Naive thymus-derived CD4-positive, alpha-beta T cell (primary cell): Measurements from ENCODE around the gene CDK17. TPM values are rescaled to one million over a fixed set of nuclear protein-coding genes. Genes with fewer than 3 reads are reported as not detected.
A peak's percentile ranks its signal among the peaks of the same experiment; 100 is the strongest.

Source experiments
- ATAC-seq: fragments of 150-1000 bp; cut with Tn5 transposase; 2 replicates; pipeline ENCODE4 v1.10.0; 2021; ENCODE audit warnings: mild to moderate bottlenecking, moderate library complexity
- CTCF ChIA-PET: fragments of 350-600 bp; sonication (Branson Sonifier 250); formaldehyde crosslinking; loops from one replicate; lab custom pipeline; 2021; ENCODE audit warnings: antibody characterized with exemption; lab: Charles Lee
- POLR2A ChIA-PET: fragments of 350-600 bp; sonication (Branson Sonifier 250); formaldehyde crosslinking; loops from one replicate; lab custom pipeline; 2021; ENCODE audit warnings: antibody characterized with exemption, inconsistent platforms; lab: Charles Lee
- DNase-seq, 9 donors: peaks; one replicate each; pipeline versions ENCODE4 v3.0.0 to v3.0.0-alpha.2; 2020 to 2022; ENCODE audit warnings: mixed read lengths in 1 of 9
- H3K27ac ChIP-seq: one replicate; pipeline ENCODE4 v1.7.0; 2013; ENCODE audit warnings: mild to moderate bottlenecking, low read depth, low read length, moderate library complexity
- H3K27me3 ChIP-seq, 2 donors: one replicate each; pipeline ENCODE4 v1.7.0; 2013; ENCODE audit warnings: low read length in 2 of 2, mild to moderate bottlenecking in 2 of 2, moderate library complexity in 2 of 2; ENCODE audit not compliant: control insufficient read depth in 2 of 2, insufficient read depth in 2 of 2
- H3K36me3 ChIP-seq, 3 experiments: 1 replicate in 2 of 3; 2 replicates in 1 of 3; pipeline ENCODE4 v1.7.0; 2013; ENCODE audit warnings: low read length in 3 of 3, mild to moderate bottlenecking in 3 of 3, moderate library complexity in 1 of 3; ENCODE audit not compliant: insufficient read depth in 3 of 3, control insufficient read depth in 2 of 3
- H3K4me1 ChIP-seq, 2 donors: one replicate each; pipeline ENCODE4 v1.7.0; 2013; ENCODE audit warnings: low read length in 2 of 2, mild to moderate bottlenecking in 2 of 2, moderate library complexity in 1 of 2; ENCODE audit not compliant: control insufficient read depth in 2 of 2, insufficient read depth in 2 of 2
- H3K4me3 ChIP-seq: 2 replicates; pipeline ENCODE4 v1.7.0; 2013; ENCODE audit warnings: mild to moderate bottlenecking, low read length
- H3K9me3 ChIP-seq, 3 experiments: 1 replicate in 2 of 3; 2 replicates in 1 of 3; pipeline ENCODE4 v1.7.0; 2013; ENCODE audit warnings: low read length in 3 of 3; ENCODE audit not compliant: control insufficient read depth in 2 of 3
- H3K27ac Mint-ChIP-seq, 9 donors: one replicate each; pipeline ENCODE4 v1.8.0; 2020 to 2022; ENCODE audit warnings: mixed read lengths in 9 of 9, mild to moderate bottlenecking in 8 of 9, moderate library complexity in 5 of 9, inconsistent platforms in 2 of 9
- H3K27me3 Mint-ChIP-seq, 5 donors: one replicate each; pipeline ENCODE4 v1.8.0; 2021 to 2022; ENCODE audit warnings: mixed read lengths in 5 of 5, mild to moderate bottlenecking in 1 of 5
- H3K36me3 Mint-ChIP-seq, 5 donors: one replicate each; pipeline ENCODE4 v1.8.0; 2020 to 2022; ENCODE audit warnings: mixed read lengths in 5 of 5, mild to moderate bottlenecking in 3 of 5, inconsistent platforms in 1 of 5
- H3K4me1 Mint-ChIP-seq, 7 donors: one replicate each; pipeline ENCODE4 v1.8.0; 2020 to 2022; ENCODE audit warnings: mixed read lengths in 7 of 7, mild to moderate bottlenecking in 3 of 7, inconsistent platforms in 1 of 7
- H3K4me3 Mint-ChIP-seq, 10 donors: one replicate each; pipeline ENCODE4 v1.8.0; 2020 to 2022; ENCODE audit warnings: mild to moderate bottlenecking in 10 of 10, mixed read lengths in 10 of 10, moderate library complexity in 6 of 10, inconsistent platforms in 2 of 10
- H3K9me3 Mint-ChIP-seq, 11 donors: one replicate each; pipeline ENCODE4 v1.8.0; 2020 to 2022; ENCODE audit warnings: mixed read lengths in 11 of 11, mild to moderate bottlenecking in 4 of 11, inconsistent platforms in 1 of 11, moderate library complexity in 1 of 11
- intact Hi-C, 2 donors: fragments of 100-400 bp; cut with micrococcal nuclease; formaldehyde crosslinking; loops; one replicate each; pipeline ENCODE4 v1.15.1; 2023
- polyA plus RNA-seq, 2 donors: library from polyadenylated mRNA; unstranded; fragments of 300-500 nt; fragmentation: Illumina TruSeq; gene quantifications; one replicate each; pipeline ENCODE4 v1.2.3, GENCODE V29; 2021
- total RNA-seq, 6 experiments: library from RNA in 5 of 6; stranded (reverse) in 5 of 6; gene quantifications; 1 replicate in 5 of 6; 2 replicates in 1 of 6; pipeline ENCODE4 v1.2.3 and lab custom pipeline; 2021 to 2026

The CDK17 gene
- total and polyA plus RNA-seq, 7 experiments from 2014 or later, result 30.0 to 112 (median 67.0) TPM

DNA sequence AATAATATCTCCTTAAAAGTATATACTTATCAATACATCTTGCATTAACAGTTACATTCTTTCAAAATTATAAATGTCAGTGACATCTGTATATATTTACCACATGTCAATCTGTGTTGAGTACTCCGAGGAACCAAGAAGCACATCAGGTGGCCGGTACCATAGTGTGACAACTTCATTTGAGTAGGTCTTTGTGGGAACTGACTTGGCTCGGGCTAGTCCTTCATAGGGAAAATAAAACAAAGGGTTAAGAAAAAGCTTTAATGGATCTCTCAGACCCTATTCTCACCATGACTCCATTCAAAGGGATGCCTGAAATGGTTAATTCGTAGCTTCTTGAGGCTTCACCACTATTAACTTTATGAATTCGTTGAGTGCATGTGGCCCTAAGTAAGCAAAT, 111.2 kb downstream of the CDK17 start:
- Mint-ChIP-seq H3K36me3 (peaks cover 16 to 59% (median 36%) of the 10 kb centered on the region in 5 donors), H3K27me3 (no peaks in the 10 kb centered on the region), H3K4me1 (peaks cover 4 to 37% (median 24%) of the 10 kb centered on the region in 7 donors), H3K4me3 (no peak overlapping the region), H3K27ac (peak overlapping the region in 3 of 9 donors; percentile 22 to 71 (median 28)), H3K9me3 (no peaks in the 10 kb centered on the region)
- Histone ChIP-seq H3K9me3 (no peaks in the 10 kb centered on the region), H3K36me3 (peaks cover 3 to 61% (median 36%) of the 10 kb centered on the region in 3 experiments), H3K4me3 (no peak overlapping the region), H3K4me1 (no peaks in the 10 kb centered on the region), H3K27me3 (no peaks in the 10 kb centered on the region), H3K27ac (no peak overlapping the region)
- ChIA-PET POLR2A (interaction anchor here (0.6 to 1.7 kb wide), 2 partner anchors 37 to 73 kb away, joined by 3 to 5 read pairs; no protein-coding TSS in a partner anchor), CTCF (interaction anchor here (0.5 to 0.6 kb wide), 2 partner anchors 110 to 118 kb away, joined by 3 read pairs; no protein-coding TSS in a partner anchor)
- intact Hi-C loops, result loop anchor here in 1 of 2 donors (5.0 kb wide), 1 partner anchor 228 kb away; no protein-coding TSS in a partner anchor
- ATAC-seq (no peak), DNase-seq (no peak)

DNA sequence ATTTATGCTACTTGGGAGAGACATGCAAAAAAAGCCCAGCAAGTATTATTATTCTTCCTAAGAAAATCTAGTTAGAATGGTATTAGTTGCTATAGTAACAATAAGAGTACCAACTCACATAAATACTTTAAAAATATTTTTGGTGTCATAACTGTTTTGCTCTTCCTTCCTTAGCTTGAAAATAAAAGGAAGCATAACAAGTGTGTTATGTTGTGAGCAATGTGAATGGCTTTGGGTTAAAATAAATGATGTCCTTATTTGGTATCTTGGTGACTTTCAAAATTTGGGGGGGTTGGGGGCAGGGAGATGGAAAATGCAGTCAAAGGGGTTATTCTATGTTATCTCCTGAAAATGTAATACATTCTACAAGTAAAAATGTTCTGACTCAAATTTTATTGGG, 115.1 kb downstream of the CDK17 start:
- ChIA-PET CTCF (no interaction called here), POLR2A (interaction anchor here (0.6 kb wide), 1 partner anchor 46 kb away, joined by 3 read pairs; no protein-coding TSS in a partner anchor)
- H3K4me3 Mint-ChIP-seq, result no peak overlapping the region
- DNase-seq (no peak), ATAC-seq (no peak)
- Histone ChIP-seq H3K9me3 (no peaks in the 10 kb centered on the region), H3K4me3 (no peak overlapping the region), H3K36me3 (peaks cover 10 to 88% (median 32%) of the 10 kb centered on the region in 3 experiments), H3K4me1 (no peaks in the 10 kb centered on the region), H3K27me3 (no peaks in the 10 kb centered on the region), H3K27ac (no peak overlapping the region)
- no peaks in the 10 kb centered on the region for H3K27me3 Mint-ChIP-seq
- peaks cover 4 to 30% (median 22%) of the 10 kb centered on the region in 7 donors for H3K4me1 Mint-ChIP-seq
- peak overlapping the region in 6 of 9 donors; percentile 0 to 60 (median 46) for H3K27ac Mint-ChIP-seq
- H3K9me3 Mint-ChIP-seq, result no peaks in the 10 kb centered on the region
- H3K36me3 Mint-ChIP-seq, result peaks cover 16 to 71% (median 33%) of the 10 kb centered on the region in 5 donors
- intact Hi-C loops, result loop anchor here in 1 of 2 donors (5.0 kb wide), 1 partner anchor 232 kb away; no protein-coding TSS in a partner anchor

DNA sequence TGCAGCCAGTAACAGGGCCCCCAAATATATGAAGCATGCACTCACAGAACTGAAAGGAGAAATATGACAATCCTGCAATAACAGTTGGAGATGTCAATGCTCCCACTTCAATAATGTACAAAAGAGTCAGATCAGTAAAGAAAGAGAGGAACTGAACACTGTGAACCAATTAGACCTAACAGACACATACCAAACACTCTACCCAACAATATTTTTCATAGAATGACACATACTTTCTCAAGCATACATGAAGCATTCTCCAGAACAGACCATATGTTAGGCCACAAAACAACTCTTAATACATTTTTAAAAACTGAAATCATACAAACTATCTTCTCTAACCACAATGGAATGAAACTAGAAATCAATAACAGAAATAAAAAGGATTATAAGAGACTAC, 125.9 kb downstream of the CDK17 start:
- no peak overlapping the region for H3K4me3 Mint-ChIP-seq
- H3K27ac Mint-ChIP-seq, result peak overlapping the region in 8 of 9 donors; percentile 26 to 82 (median 52)
- Histone ChIP-seq H3K9me3 (no peaks in the 10 kb centered on the region), H3K4me1 (no peaks in the 10 kb centered on the region), H3K36me3 (peaks cover 3 to 30% (median 6%) of the 10 kb centered on the region in 3 experiments), H3K27me3 (no peaks in the 10 kb centered on the region), H3K4me3 (no peak overlapping the region), H3K27ac (no peak overlapping the region)
- ChIA-PET CTCF (no interaction called here), POLR2A (interaction anchor here (0.6 kb wide), 1 partner anchor 9 kb away, joined by 3 read pairs; no protein-coding TSS in a partner anchor)
- H3K4me1 Mint-ChIP-seq, result peaks cover 8 to 35% (median 28%) of the 10 kb centered on the region in 7 donors
- no peak for ATAC-seq
- no peaks in the 10 kb centered on the region for H3K27me3 Mint-ChIP-seq
- H3K36me3 Mint-ChIP-seq, result peaks cover 6 to 63% (median 34%) of the 10 kb centered on the region in 5 donors
- no peaks in the 10 kb centered on the region for H3K9me3 Mint-ChIP-seq
- no peak for DNase-seq
- intact Hi-C loops, result no loop called here

- Histone ChIP-seq H3K27me3 (no peaks in the 10 kb centered on the region), H3K4me1 (peaks cover 0 to 2% of the 10 kb centered on the region in 2 donors), H3K27ac (no peak overlapping the region), H3K36me3 (peaks cover 0 to 28% (median 6%) of the 10 kb centered on the region in 3 experiments), H3K4me3 (no peak overlapping the region), H3K9me3 (no peaks in the 10 kb centered on the region)
- peaks cover 8 to 52% (median 37%) of the 10 kb centered on the region in 7 donors for H3K4me1 Mint-ChIP-seq
- CTCF ChIA-PET, result no interaction called here
- no peak overlapping the region for H3K4me3 Mint-ChIP-seq
- no peak for ATAC-seq
- intact Hi-C loops, result no loop called here
- peak overlapping the region in 8 of 9 donors; percentile 24 to 86 (median 58) for H3K27ac Mint-ChIP-seq
- no peaks in the 10 kb centered on the region for H3K27me3 Mint-ChIP-seq
- no peak for DNase-seq
- no peaks in the 10 kb centered on the region for H3K9me3 Mint-ChIP-seq
- peaks cover 6 to 48% (median 30%) of the 10 kb centered on the region in 5 donors for H3K36me3 Mint-ChIP-seq
- POLR2A ChIA-PET, result interaction anchor here (0.6 to 1.2 kb wide), 2 partner anchors 10 to 236 kb away, joined by 3 read pairs; no protein-coding TSS in a partner anchor
Measured at GRCh38 chr12:96271469-96272199, 128.6 kb downstream of the CDK17 start.

DNA sequence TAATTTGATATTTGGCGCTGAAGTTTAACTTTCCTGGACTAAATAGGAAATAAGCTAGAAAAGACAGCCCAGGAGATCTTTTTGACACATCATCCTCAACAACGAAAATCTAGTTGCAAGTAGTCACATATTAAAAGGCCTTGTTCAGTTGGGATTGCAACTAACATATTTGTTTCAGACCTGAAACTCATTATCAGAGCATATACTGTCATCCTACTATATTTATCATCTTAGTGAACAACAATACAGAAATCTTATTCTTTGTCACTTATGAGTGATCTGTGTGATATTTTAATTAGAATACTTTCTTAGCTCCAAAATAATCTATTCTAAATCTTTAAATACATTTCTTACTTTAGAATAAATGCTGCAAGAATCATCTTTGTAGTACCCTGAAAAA, 134.0 kb downstream of the CDK17 start:
- peaks cover 0 to 44% (median 25%) of the 10 kb centered on the region in 7 donors for H3K4me1 Mint-ChIP-seq
- Histone ChIP-seq H3K4me3 (no peak overlapping the region), H3K36me3 (peaks cover 5 to 28% (median 6%) of the 10 kb centered on the region in 3 experiments), H3K27me3 (no peaks in the 10 kb centered on the region), H3K9me3 (no peaks in the 10 kb centered on the region), H3K4me1 (peaks cover 0 to 2% of the 10 kb centered on the region in 2 donors), H3K27ac (no peak overlapping the region)
- H3K9me3 Mint-ChIP-seq, result no peaks in the 10 kb centered on the region
- ATAC-seq, result no peak
- intact Hi-C loops, result no loop called here
- H3K36me3 Mint-ChIP-seq, result peaks cover 8 to 40% (median 26%) of the 10 kb centered on the region in 5 donors
- no peak overlapping the region for H3K4me3 Mint-ChIP-seq
- H3K27ac Mint-ChIP-seq, result peak overlapping the region in 4 of 9 donors; percentile 9 to 78 (median 20)
- H3K27me3 Mint-ChIP-seq, result no peaks in the 10 kb centered on the region
- ChIA-PET CTCF (interaction anchor here (1.2 kb wide), 1 partner anchor 51 kb away, joined by 7 read pairs; no protein-coding TSS in a partner anchor), POLR2A (interaction anchor here (1.0 to 1.7 kb wide), 2 partner anchors 8 to 15 kb away, joined by 4 read pairs; no protein-coding TSS in a partner anchor)
- no peak for DNase-seq

DNA sequence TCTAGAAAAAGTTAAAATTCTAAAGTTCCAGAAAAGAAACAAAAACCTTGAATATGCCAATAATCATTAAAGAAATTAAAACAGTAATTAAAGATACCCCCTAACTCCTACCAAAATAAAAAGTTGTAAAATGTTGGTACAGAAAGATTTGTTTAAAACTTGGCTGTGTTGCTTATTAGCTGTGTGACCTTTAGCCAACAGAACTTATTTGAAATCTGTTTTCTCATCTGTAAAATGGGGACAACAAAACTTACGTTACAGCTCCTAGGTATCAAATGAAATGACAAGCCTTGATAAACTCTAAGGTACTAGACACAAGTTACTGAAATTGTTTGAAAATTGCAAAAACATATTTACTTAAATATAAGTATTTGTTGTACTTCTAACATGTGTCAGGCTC, 134.4 kb downstream of the CDK17 start:
- H3K4me3 Mint-ChIP-seq, result no peak overlapping the region
- ChIA-PET CTCF (interaction anchor here (1.0 to 1.2 kb wide), 2 partner anchors 51 to 134 kb away, joined by 3 to 7 read pairs; partner anchors contain the start of gene CDK17), POLR2A (interaction anchor here (1.0 kb wide), 1 partner anchor 15 kb away, joined by 4 read pairs; no protein-coding TSS in a partner anchor)
- Histone ChIP-seq H3K4me3 (no peak overlapping the region), H3K36me3 (peaks cover 5 to 27% (median 6%) of the 10 kb centered on the region in 3 experiments), H3K27me3 (no peaks in the 10 kb centered on the region), H3K27ac (no peak overlapping the region), H3K9me3 (no peaks in the 10 kb centered on the region), H3K4me1 (peaks cover 0 to 2% of the 10 kb centered on the region in 2 donors)
- H3K27me3 Mint-ChIP-seq, result no peaks in the 10 kb centered on the region
- H3K4me1 Mint-ChIP-seq, result peaks cover 0 to 48% (median 25%) of the 10 kb centered on the region in 7 donors
- intact Hi-C loops, result no loop called here
- ATAC-seq (no peak), DNase-seq (no peak)
- H3K27ac Mint-ChIP-seq, result peak overlapping the region in 5 of 9 donors; percentile 11 to 78 (median 26)
- H3K9me3 Mint-ChIP-seq, result no peaks in the 10 kb centered on the region
- peaks cover 8 to 39% (median 29%) of the 10 kb centered on the region in 5 donors for H3K36me3 Mint-ChIP-seq
